ENCODE measurements around the gene MGA.

The MGA gene

GRCh38 chr15:41801850-41802455 is 141.7 kb downstream of the MGA start:
- Histone ChIP-seq H3K9ac (ENCODE audit: low read length) (no peak overlapping the region), H3K9me2 (replicated peaks; ENCODE audit: insufficient read depth, low read length) (no peaks in the 10 kb centered on the region), H3K9me3 (ENCODE audit: insufficient read depth, low read length) (no peaks in the 10 kb centered on the region; the same call in 1 of the 2 replicates), H4K20me1 (ENCODE audit: low read depth, low read length) (no peaks in the 10 kb centered on the region), H2AFZ (ENCODE audit: low read depth, low read length, severe bottlenecking) (no peak overlapping the region), H3K36me3 (ENCODE audit: low read length) (0 out of 2 replicates have a peak, but pooled peaks cover 4% of the 10 kb centered on the region), H3K27me3 (ENCODE audit: low read length) (no peaks in the 10 kb centered on the region), H3F3A (ENCODE audit: insufficient read depth) (no peaks in the 10 kb centered on the region), H3K4me2 (ENCODE audit: low read depth, low read length, poor library complexity, severe bottlenecking) (no peak overlapping the region), H3K27ac (ENCODE audit: low read depth, low read length) (no peak overlapping the region), H3K4me3 (ENCODE audit: insufficient read depth, low read length, poor library complexity, severe bottlenecking) (no peak overlapping the region), H3K79me2 (ENCODE audit: insufficient read depth, low read length) (no peaks in the 10 kb centered on the region)
- TF ChIP-seq, protein P1, sequence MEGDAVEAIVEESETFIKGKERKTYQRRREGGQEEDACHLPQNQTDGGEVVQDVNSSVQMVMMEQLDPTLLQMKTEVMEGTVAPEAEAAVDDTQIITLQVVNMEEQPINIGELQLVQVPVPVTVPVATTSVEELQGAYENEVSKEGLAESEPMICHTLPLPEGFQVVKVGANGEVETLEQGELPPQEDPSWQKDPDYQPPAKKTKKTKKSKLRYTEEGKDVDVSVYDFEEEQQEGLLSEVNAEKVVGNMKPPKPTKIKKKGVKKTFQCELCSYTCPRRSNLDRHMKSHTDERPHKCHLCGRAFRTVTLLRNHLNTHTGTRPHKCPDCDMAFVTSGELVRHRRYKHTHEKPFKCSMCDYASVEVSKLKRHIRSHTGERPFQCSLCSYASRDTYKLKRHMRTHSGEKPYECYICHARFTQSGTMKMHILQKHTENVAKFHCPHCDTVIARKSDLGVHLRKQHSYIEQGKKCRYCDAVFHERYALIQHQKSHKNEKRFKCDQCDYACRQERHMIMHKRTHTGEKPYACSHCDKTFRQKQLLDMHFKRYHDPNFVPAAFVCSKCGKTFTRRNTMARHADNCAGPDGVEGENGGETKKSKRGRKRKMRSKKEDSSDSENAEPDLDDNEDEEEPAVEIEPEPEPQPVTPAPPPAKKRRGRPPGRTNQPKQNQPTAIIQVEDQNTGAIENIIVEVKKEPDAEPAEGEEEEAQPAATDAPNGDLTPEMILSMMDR (IDR thresholded peaks at IDR 0.05; ENCODE audit: insufficient read depth, low read length, poor library complexity, severe bottlenecking) = no peak
- no peak for TF ChIP-seq EZH2phosphoT487 (conservative IDR thresholded peaks at IDR 0.05; ENCODE audit: low read length)

- Histone ChIP-seq H4K20me1 (ENCODE audit: low read depth, low read length) (no peaks in the 10 kb centered on the region), H3K9ac (ENCODE audit: low read length) (no peak overlapping the region), H3K4me2 (ENCODE audit: low read depth, low read length, poor library complexity, severe bottlenecking) (no peak overlapping the region), H3K27me3 (ENCODE audit: low read length) (no peaks in the 10 kb centered on the region), H3K27ac (ENCODE audit: low read depth, low read length) (no peak overlapping the region), H3F3A (ENCODE audit: insufficient read depth) (no peaks in the 10 kb centered on the region), H3K9me2 (replicated peaks; ENCODE audit: insufficient read depth, low read length) (no peaks in the 10 kb centered on the region), H3K9me3 (ENCODE audit: insufficient read depth, low read length) (no peaks in the 10 kb centered on the region; the same call in 1 of the 2 replicates), H2AFZ (ENCODE audit: low read depth, low read length, severe bottlenecking) (no peak overlapping the region), H3K36me3 (ENCODE audit: low read length) (0 out of 2 replicates have a peak, but pooled peaks cover 4% of the 10 kb centered on the region), H3K79me2 (ENCODE audit: insufficient read depth, low read length) (no peaks in the 10 kb centered on the region), H3K4me3 (ENCODE audit: insufficient read depth, low read length, poor library complexity, severe bottlenecking) (no peak overlapping the region)
- TF ChIP-seq, protein P1 (IDR thresholded peaks at IDR 0.05; ENCODE audit: insufficient read depth, low read length, poor library complexity, severe bottlenecking) = no peak
Measured at GRCh38 chr15:41804361-41804760, 144.2 kb downstream of the MGA start.

DNA sequence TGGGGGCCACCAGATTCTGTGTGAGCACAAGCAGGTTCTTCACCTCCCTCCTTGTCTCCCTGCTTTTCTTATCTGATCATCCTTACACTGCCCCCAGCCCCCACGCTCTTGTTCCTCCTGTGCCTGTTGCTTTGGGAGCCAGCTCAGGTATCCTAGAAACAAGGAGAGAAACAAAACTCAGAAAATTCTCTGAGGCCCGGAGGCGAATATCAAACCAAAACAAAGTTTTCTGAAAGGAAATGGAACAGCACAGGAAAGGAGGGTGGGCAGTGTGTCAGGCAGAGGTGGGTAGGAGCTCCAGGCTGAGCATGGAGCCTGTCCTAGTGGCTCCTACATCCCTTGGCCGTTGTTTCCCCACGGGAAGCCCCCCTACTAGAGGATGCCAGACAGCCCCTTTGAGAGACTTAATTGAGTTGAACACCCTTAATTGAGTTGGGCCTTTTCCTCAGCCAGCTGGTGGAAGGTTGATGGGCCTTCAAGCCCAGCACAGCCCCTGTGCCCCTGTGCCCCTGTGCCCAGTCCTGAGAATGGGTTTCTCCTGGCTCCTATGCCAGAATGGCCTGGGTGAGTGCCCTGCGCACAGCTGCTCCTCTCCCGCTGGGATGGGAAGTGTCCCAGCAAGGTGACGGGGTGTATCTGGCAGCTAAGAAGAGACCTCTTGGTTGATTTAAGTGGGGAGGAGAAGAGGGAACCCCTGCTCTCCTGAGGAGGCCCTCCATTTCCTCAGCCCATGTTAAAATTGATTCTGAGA is 144.9 kb downstream of the MGA start:
- H3K9me2 ChIP-seq (replicated peaks; ENCODE audit: insufficient read depth, low read length) = no peaks in the 10 kb centered on the region
- no peak overlapping the region for H2AFZ ChIP-seq (ENCODE audit: low read depth, low read length, severe bottlenecking)
- H3K9ac ChIP-seq (ENCODE audit: low read length) = no peak overlapping the region
- no peak overlapping the region for H3K4me2 ChIP-seq (ENCODE audit: low read depth, low read length, poor library complexity, severe bottlenecking)
- H3K27ac ChIP-seq (ENCODE audit: low read depth, low read length) = no peak overlapping the region
- H3K36me3 ChIP-seq (ENCODE audit: low read length) = 0 out of 2 replicates have a peak, but pooled peaks cover 4% of the 10 kb centered on the region
- H3K79me2 ChIP-seq (ENCODE audit: insufficient read depth, low read length) = no peaks in the 10 kb centered on the region
- H3F3A ChIP-seq (ENCODE audit: insufficient read depth) = no peaks in the 10 kb centered on the region
- no peak for TF ChIP-seq EZH2phosphoT487 (conservative IDR thresholded peaks at IDR 0.05; ENCODE audit: low read length)
- no peaks in the 10 kb centered on the region for H4K20me1 ChIP-seq (ENCODE audit: low read depth, low read length)
- no peak overlapping the region for H3K4me3 ChIP-seq (ENCODE audit: insufficient read depth, low read length, poor library complexity, severe bottlenecking)
- no peaks in the 10 kb centered on the region; the same call in 1 of the 2 replicates for H3K9me3 ChIP-seq (ENCODE audit: insufficient read depth, low read length)
- no peaks in the 10 kb centered on the region for H3K27me3 ChIP-seq (ENCODE audit: low read length)

- H4K20me1 ChIP-seq (ENCODE audit: low read depth, low read length) = no peaks in the 10 kb centered on the region
- H3K36me3 ChIP-seq (ENCODE audit: low read length) = 0 out of 2 replicates have a peak, but pooled peaks cover 4% of the 10 kb centered on the region
- TF ChIP-seq, protein P1 (IDR thresholded peaks at IDR 0.05; ENCODE audit: insufficient read depth, low read length, poor library complexity, severe bottlenecking) = no peak
- no peak for TF ChIP-seq EZH2phosphoT487 (conservative IDR thresholded peaks at IDR 0.05; ENCODE audit: low read length)
- H2AFZ ChIP-seq (ENCODE audit: low read depth, low read length, severe bottlenecking) = no peak overlapping the region
- H3K27ac ChIP-seq (ENCODE audit: low read depth, low read length) = no peak overlapping the region
- H3K9ac ChIP-seq (ENCODE audit: low read length) = no peak overlapping the region
- no peaks in the 10 kb centered on the region for H3K27me3 ChIP-seq (ENCODE audit: low read length)
- H3K9me2 ChIP-seq (replicated peaks; ENCODE audit: insufficient read depth, low read length) = no peaks in the 10 kb centered on the region
- H3K9me3 ChIP-seq (ENCODE audit: insufficient read depth, low read length) = no peaks in the 10 kb centered on the region; the same call in 1 of the 2 replicates
- H3K4me2 ChIP-seq (ENCODE audit: low read depth, low read length, poor library complexity, severe bottlenecking) = no peak overlapping the region
- H3K4me3 ChIP-seq (ENCODE audit: insufficient read depth, low read length, poor library complexity, severe bottlenecking) = no peak overlapping the region
- no peaks in the 10 kb centered on the region for H3F3A ChIP-seq (ENCODE audit: insufficient read depth)
- no peaks in the 10 kb centered on the region for H3K79me2 ChIP-seq (ENCODE audit: insufficient read depth, low read length)
Measured at GRCh38 chr15:41805711-41806110, 145.5 kb downstream of the MGA start.

Data from SU-DHL-6 (cell line).